Neural cell (in vitro differentiated cells): Measurements from ENCODE around the gene POC5. TPM values are rescaled to one million over a fixed set of nuclear protein-coding genes. Genes with fewer than 3 reads are reported as not detected.

Experiments used
- H2AFZ ChIP-seq: fragments of 200-600, 300-800 bp; sonication (generic), shearing (Covaris generic); 2 replicates; pipeline ENCODE4 v1.6.0; 2014; ENCODE audit warnings: low read depth, mild to moderate bottlenecking, antibody characterized with exemption, low read length, moderate library complexity
- H3F3A ChIP-seq: fragments of 200-600 bp; shearing (Covaris generic); 2 replicates; pipeline ENCODE4 v1.6.1; 2016; ENCODE audit warnings: mild to moderate bottlenecking, moderate library complexity, mixed read lengths, antibody characterized with exemption, low read length; ENCODE audit not compliant: insufficient read depth, poor library complexity, severe bottlenecking
- H3K27ac ChIP-seq: fragments of 200-600, 300-800 bp; sonication (generic), shearing (Covaris generic); 2 replicates; pipeline ENCODE4 v1.5.1; 2014; ENCODE audit warnings: mild to moderate bottlenecking, low read length, moderate library complexity
- H3K27me3 ChIP-seq: fragments of 300-800, 200-600 bp; sonication (generic), shearing (Covaris generic); 2 replicates; pipeline ENCODE4 v1.6.0; 2014; ENCODE audit warnings: mild to moderate bottlenecking, low read depth, low read length, moderate library complexity; ENCODE audit not compliant: insufficient read depth
- H3K36me3 ChIP-seq: fragments of 300-800, 200-600 bp; sonication (generic), shearing (Covaris generic); 2 replicates; pipeline ENCODE4 v1.5.1; 2014; ENCODE audit warnings: mild to moderate bottlenecking, antibody characterized with exemption, low read length, moderate library complexity; ENCODE audit not compliant: insufficient read depth
- H3K4me2 ChIP-seq: fragments of 300-800, 200-600 bp; sonication (generic), shearing (Covaris generic); 2 replicates; pipeline ENCODE4 v1.6.0; 2014; ENCODE audit warnings: mild to moderate bottlenecking, low read length
- H3K4me3 ChIP-seq: fragments of 300-800, 200-600 bp; sonication (generic), shearing (Covaris generic); 2 replicates; pipeline ENCODE4 v1.5.1; 2014; ENCODE audit warnings: mild to moderate bottlenecking, low read length, moderate library complexity
- H3K79me2 ChIP-seq: fragments of 200-600 bp; shearing (Covaris generic); replicated peaks from 2 replicates; pipeline ENCODE4 v1.6.0; 2014; ENCODE audit warnings: mild to moderate bottlenecking, low read length, moderate library complexity; ENCODE audit not compliant: insufficient read depth
- H3K9ac ChIP-seq: fragments of 300-800, 200-600 bp; sonication (generic), shearing (Covaris generic); 2 replicates; pipeline ENCODE4 v1.6.1; 2016; ENCODE audit warnings: mild to moderate bottlenecking, low read length, mixed read lengths
- H3K9me2 ChIP-seq: fragments of 200-600 bp; shearing (Covaris generic); 2 replicates; pipeline ENCODE4 v1.6.1; 2016; ENCODE audit warnings: mild to moderate bottlenecking, low read length, mixed read lengths; ENCODE audit not compliant: insufficient read depth
- H3K9me3 ChIP-seq: fragments of 200-600, 300-800 bp; sonication (generic), shearing (Covaris generic); 2 replicates; pipeline ENCODE4 v1.6.1; 2016; ENCODE audit warnings: mild to moderate bottlenecking, mixed run types, low read length, moderate library complexity, mixed read lengths
- H4K20me1 ChIP-seq: fragments of 200-600 bp; shearing (Covaris generic); 2 replicates; pipeline ENCODE4 v1.6.1; 2016; ENCODE audit warnings: mild to moderate bottlenecking, mixed run types; ENCODE audit not compliant: insufficient read depth
- EP300 ChIP-seq: fragments of 450-650 bp; conservative IDR thresholded peaks from 2 replicates; pipeline ENCODE4 v1.6.1; 2014; ENCODE audit warnings: antibody characterized with exemption, mild to moderate bottlenecking, moderate library complexity; ENCODE audit not compliant: poor library complexity, severe bottlenecking
- EZH2 ChIP-seq: fragments of 200-600, 300-800 bp; shearing (Covaris generic), sonication (generic); IDR thresholded peaks from 2 replicates; pipeline ENCODE4 v1.6.1; 2014; ENCODE audit warnings: antibody characterized with exemption, low read length, borderline replicate concordance, mild to moderate bottlenecking; ENCODE audit not compliant: insufficient read depth, poor library complexity, severe bottlenecking
- MXI1 ChIP-seq: fragments of 450-650 bp; conservative IDR thresholded peaks from 2 replicates; pipeline ENCODE4 v1.6.1; 2014; ENCODE audit warnings: antibody characterized with exemption, mild to moderate bottlenecking; ENCODE audit not compliant: poor library complexity, severe bottlenecking
- POLR2AphosphoS5 ChIP-seq: IDR thresholded peaks from 2 replicates; pipeline ENCODE4 v1.6.1; 2012
- RAD21 ChIP-seq: fragments of 450-650 bp; conservative IDR thresholded peaks from 2 replicates; pipeline ENCODE4 v1.6.1; 2014; ENCODE audit warnings: antibody characterized with exemption, mild to moderate bottlenecking, moderate library complexity
- REST ChIP-seq: IDR thresholded peaks from 2 replicates; pipeline ENCODE4 v1.6.1; 2012; ENCODE audit warnings: borderline replicate concordance
- SMC3 ChIP-seq: fragments of 450-650 bp; conservative IDR thresholded peaks from 2 replicates; pipeline ENCODE4 v1.6.1; 2014; ENCODE audit warnings: antibody characterized with exemption, mild to moderate bottlenecking, moderate library complexity; ENCODE audit not compliant: poor library complexity
- TAF1 ChIP-seq: IDR thresholded peaks from 2 replicates; pipeline ENCODE4 v1.6.1; 2012; ENCODE audit warnings: low read depth
- polyA plus RNA-seq: library from polyadenylated mRNA; depleted of rRNA; stranded (reverse); fragments of >200 nt; gene quantifications from 2 replicates; pipeline ENCODE4 v1.2.3, GENCODE V29; 2014
- TF ChIP-seq, protein P1 (sequence below): fragments of 450-650 bp; IDR thresholded peaks from 2 replicates; pipeline ENCODE4 v1.5.1; 2014; ENCODE audit warnings: antibody characterized with exemption, mild to moderate bottlenecking, moderate library complexity; ENCODE audit not compliant: poor library complexity, severe bottlenecking

POC5 gene
- polyA plus RNA-seq, 1 donor from 2014 or later, result 36.1 TPM

DNA sequence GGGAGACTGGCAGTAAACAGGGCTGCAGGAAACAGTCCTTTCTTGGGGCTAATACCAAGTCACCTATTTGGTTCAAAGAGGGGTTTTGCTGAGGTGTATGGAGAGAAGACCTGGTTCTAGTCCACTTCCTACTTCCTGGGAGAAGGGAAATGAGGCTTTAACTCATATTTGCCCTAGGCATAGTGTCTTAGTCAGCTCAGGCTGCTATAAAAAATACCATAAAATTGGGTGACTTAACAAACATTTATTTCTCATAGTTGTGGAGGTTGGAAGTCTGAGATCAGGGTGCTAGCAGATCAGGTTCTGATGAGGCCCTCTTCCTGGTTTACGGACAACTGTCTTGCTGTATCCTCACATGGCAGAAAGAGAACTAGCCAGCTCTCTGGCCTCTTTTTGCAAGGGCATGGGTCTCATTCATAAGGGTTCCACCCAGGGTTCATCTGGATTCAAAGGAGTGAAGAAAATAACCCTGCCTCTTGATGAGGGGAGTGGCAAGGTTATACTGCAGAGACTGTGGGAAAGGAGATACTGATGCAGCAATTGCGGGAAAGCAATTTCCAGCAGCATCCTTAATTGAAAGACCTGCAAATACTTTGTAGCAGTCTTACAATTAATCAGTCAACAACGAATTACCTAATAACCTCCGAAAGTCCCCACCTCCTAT lies 65.5 kb downstream of the POC5 start:
- Histone ChIP-seq H3K4me3 (no peak overlapping the region), H3K36me3 (no peaks in the 10 kb centered on the region), H3K4me2 (no peak overlapping the region), H3K9ac (no peak overlapping the region), H2AFZ (no peak overlapping the region), H4K20me1 (no peaks in the 10 kb centered on the region), H3K9me3 (no peaks in the 10 kb centered on the region), H3F3A (no peaks in the 10 kb centered on the region), H3K9me2 (no peaks in the 10 kb centered on the region), H3K27me3 (no peaks in the 10 kb centered on the region), H3K27ac (no peak overlapping the region), H3K79me2 (no peaks in the 10 kb centered on the region)
- TF ChIP-seq, protein P1, sequence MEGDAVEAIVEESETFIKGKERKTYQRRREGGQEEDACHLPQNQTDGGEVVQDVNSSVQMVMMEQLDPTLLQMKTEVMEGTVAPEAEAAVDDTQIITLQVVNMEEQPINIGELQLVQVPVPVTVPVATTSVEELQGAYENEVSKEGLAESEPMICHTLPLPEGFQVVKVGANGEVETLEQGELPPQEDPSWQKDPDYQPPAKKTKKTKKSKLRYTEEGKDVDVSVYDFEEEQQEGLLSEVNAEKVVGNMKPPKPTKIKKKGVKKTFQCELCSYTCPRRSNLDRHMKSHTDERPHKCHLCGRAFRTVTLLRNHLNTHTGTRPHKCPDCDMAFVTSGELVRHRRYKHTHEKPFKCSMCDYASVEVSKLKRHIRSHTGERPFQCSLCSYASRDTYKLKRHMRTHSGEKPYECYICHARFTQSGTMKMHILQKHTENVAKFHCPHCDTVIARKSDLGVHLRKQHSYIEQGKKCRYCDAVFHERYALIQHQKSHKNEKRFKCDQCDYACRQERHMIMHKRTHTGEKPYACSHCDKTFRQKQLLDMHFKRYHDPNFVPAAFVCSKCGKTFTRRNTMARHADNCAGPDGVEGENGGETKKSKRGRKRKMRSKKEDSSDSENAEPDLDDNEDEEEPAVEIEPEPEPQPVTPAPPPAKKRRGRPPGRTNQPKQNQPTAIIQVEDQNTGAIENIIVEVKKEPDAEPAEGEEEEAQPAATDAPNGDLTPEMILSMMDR, result no peak
- TF ChIP-seq POLR2AphosphoS5 (no peak), EZH2 (no peak), REST (no peak), EP300 (no peak), SMC3 (no peak), RAD21 (no peak), TAF1 (no peak), MXI1 (no peak)

- H2AFZ ChIP-seq, result no peak overlapping the region
- H3K4me3 ChIP-seq, result no peak overlapping the region
- H3K27ac ChIP-seq, result no peak overlapping the region
- no peaks in the 10 kb centered on the region for H3K79me2 ChIP-seq
- TF ChIP-seq RAD21 (no peak), POLR2AphosphoS5 (no peak), EZH2 (no peak), MXI1 (no peak), EP300 (no peak), TAF1 (no peak), REST (no peak), SMC3 (no peak)
- TF ChIP-seq, protein P1, result no peak
- H3K27me3 ChIP-seq, result no peaks in the 10 kb centered on the region
- H4K20me1 ChIP-seq, result no peaks in the 10 kb centered on the region
- H3K4me2 ChIP-seq, result no peak overlapping the region
- no peaks in the 10 kb centered on the region for H3F3A ChIP-seq
- H3K9ac ChIP-seq, result no peak overlapping the region
- H3K9me2 ChIP-seq, result no peaks in the 10 kb centered on the region
- no peaks in the 10 kb centered on the region for H3K9me3 ChIP-seq
- no peaks in the 10 kb centered on the region for H3K36me3 ChIP-seq
Measured at GRCh38 chr5:75648712-75649111, 68.5 kb downstream of the POC5 start.
